PC-3 (cell line): ENCODE results near the gene BLTP2. TPM values are rescaled to one million over a fixed set of nuclear protein-coding genes. Genes with fewer than 3 reads are reported as not detected.
A peak's percentile ranks its signal among the peaks of the same experiment; 100 is the strongest.

Experiments
- ATAC-seq: fragments of 200-7000 bp; cut with Tn5 transposase; 2 replicates; pipeline ENCODE4 v1.9.1; 2020; ENCODE audit warnings: mild to moderate bottlenecking, moderate library complexity
- BruUV-seq: library from RNA; stranded (reverse); fragments of 400-500 nt; replicated peaks from 2 replicates; lab custom pipeline; 2021; lab: Mats Ljungman, UMichigan
- CTCF ChIA-PET: fragments of 300-600 bp; sonication (Branson Sonifier 250); formaldehyde crosslinking; loops from one replicate; lab custom pipeline; 2022; ENCODE audit warnings: antibody characterized with exemption; lab: Charles Lee
- POLR2A ChIA-PET: fragments of 300-600 bp; sonication (Branson Sonifier 250); formaldehyde crosslinking; loops from one replicate; lab custom pipeline; 2022; ENCODE audit warnings: antibody characterized with exemption; ENCODE audit not compliant: unreplicated experiment; lab: Charles Lee
- DNase-seq: peaks from one replicate; pipeline ENCODE4 v3.0.0-alpha.2; 2015
- H2AFZ ChIP-seq: fragments of 300-600 bp; sonication (generic); 2 replicates; pipeline ENCODE4 v1.6.0; 2016; ENCODE audit warnings: antibody characterized with exemption, low read length
- H3F3A ChIP-seq: fragments of 300-600 bp; sonication (generic); one replicate; pipeline ENCODE4 v1.6.0; 2017; ENCODE audit warnings: antibody characterized with exemption, low read length, control low read depth, mild to moderate bottlenecking; ENCODE audit not compliant: unreplicated experiment
- H3K27ac ChIP-seq: fragments of 300-600 bp; sonication (generic); 2 replicates; pipeline ENCODE4 v1.5.1; 2016; ENCODE audit warnings: mild to moderate bottlenecking, low read length
- H3K27me3 ChIP-seq: fragments of 300-600 bp; sonication (generic); 2 replicates; pipeline ENCODE4 v1.6.1; 2016; ENCODE audit warnings: low read length, mixed read lengths
- H3K36me3 ChIP-seq: fragments of 300-600 bp; sonication (generic); 2 replicates; pipeline ENCODE4 v1.6.1; 2016; ENCODE audit warnings: low read depth, mixed run types, low read length, mixed read lengths
- H3K4me1 ChIP-seq: fragments of 300-600 bp; sonication (generic); 2 replicates; pipeline ENCODE4 v1.5.1; 2016; ENCODE audit warnings: low read length; ENCODE audit not compliant: insufficient read depth
- H3K4me2 ChIP-seq: fragments of 300-600 bp; sonication (generic); 2 replicates; pipeline ENCODE4 v1.6.0; 2016; ENCODE audit warnings: low read length
- H3K4me3 ChIP-seq: fragments of 300-600 bp; sonication (generic); 2 replicates; pipeline ENCODE4 v1.5.1; 2016; ENCODE audit warnings: mild to moderate bottlenecking, low read length, mixed read lengths
- H3K79me2 ChIP-seq: fragments of 300-600 bp; sonication (generic); 2 replicates; pipeline ENCODE4 v1.6.1; 2017; ENCODE audit warnings: low read length, mixed read lengths
- H3K9ac ChIP-seq: fragments of 300-600 bp; sonication (generic); 2 replicates; pipeline ENCODE4 v1.6.0; 2016; ENCODE audit warnings: mild to moderate bottlenecking, low read length
- H3K9me2 ChIP-seq: fragments of 300-600 bp; sonication (generic); replicated peaks from 2 replicates; pipeline ENCODE4 v1.6.1; 2016; ENCODE audit warnings: mixed run types, low read length, mixed read lengths
- H3K9me3 ChIP-seq: fragments of 300-600 bp; sonication (generic); 2 replicates; pipeline ENCODE4 v1.6.1; 2016; ENCODE audit warnings: low read length, mixed read lengths
- H4K20me1 ChIP-seq: fragments of 300-600 bp; sonication (generic); 2 replicates; pipeline ENCODE4 v1.6.1; 2016; ENCODE audit warnings: low read length, mixed read lengths
- EZH2 ChIP-seq: fragments of 300-600 bp; sonication (generic); IDR thresholded peaks from one replicate; pipeline ENCODE4 v1.6.1; 2017; ENCODE audit warnings: antibody characterized with exemption, mild to moderate bottlenecking, low read length; ENCODE audit not compliant: unreplicated experiment
- EZH2phosphoT487 ChIP-seq: fragments of 300-600 bp; sonication (generic); IDR thresholded peaks from 2 replicates; pipeline ENCODE4 v1.6.1; 2018; ENCODE audit warnings: mild to moderate bottlenecking, antibody characterized with exemption, low read length, borderline replicate concordance
- intact Hi-C: fragments of 100-400 bp; cut with micrococcal nuclease; formaldehyde crosslinking; loops from 2 replicates; pipeline ENCODE4 v1.9.0; 2023
- total RNA-seq: library from RNA; depleted of rRNA; stranded (reverse); fragments of >200 nt; gene quantifications from 2 replicates; pipeline ENCODE4 v1.2.3, GENCODE V29; 2014
- TF ChIP-seq, protein P1 (sequence below): fragments of 300-600 bp; sonication (generic); conservative IDR thresholded peaks from 2 replicates; pipeline ENCODE4 v1.5.1; 2017; ENCODE audit warnings: antibody characterized with exemption, low read depth, mild to moderate bottlenecking, low read length

BLTP2 gene
- total RNA-seq, 1 experiment from 2014 or later, result 103 TPM

DNA sequence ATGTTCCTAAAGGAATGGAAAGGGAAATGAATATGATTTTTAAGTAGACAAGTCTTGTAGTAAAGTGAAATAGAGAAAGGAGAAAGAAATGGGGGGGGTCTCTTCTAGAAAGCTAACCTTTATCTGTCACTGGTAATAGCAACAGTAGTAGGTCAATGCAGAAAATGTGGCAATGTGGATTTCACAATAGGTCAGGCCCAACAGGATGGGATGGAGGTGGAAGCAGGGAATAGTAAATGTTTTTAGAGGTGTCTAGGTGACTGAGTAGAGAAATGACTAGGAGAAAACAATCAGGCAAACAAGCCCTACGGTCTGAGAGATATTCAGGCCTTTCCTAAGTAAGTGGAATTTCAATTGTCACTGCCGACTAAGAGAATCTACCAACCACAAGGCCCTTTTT is 24.9 kb downstream of the BLTP2 start:
- Histone ChIP-seq H3K4me3 (no peak overlapping the region), H3K27me3 (no peaks in the 10 kb centered on the region), H3F3A (no peaks in the 10 kb centered on the region), H3K36me3 (peaks cover 54% of the 10 kb centered on the region), H3K9ac (no peak overlapping the region), H3K27ac (no peak overlapping the region), H3K4me2 (no peak overlapping the region), H3K9me2 (no peaks in the 10 kb centered on the region), H3K9me3 (no peaks in the 10 kb centered on the region), H2AFZ (no peak overlapping the region), H4K20me1 (no peaks in the 10 kb centered on the region), H3K79me2 (no peaks in the 10 kb centered on the region), H3K4me1 (no peaks in the 10 kb centered on the region)
- TF ChIP-seq EZH2phosphoT487 (no peak), EZH2 (no peak)
- TF ChIP-seq, protein P1, sequence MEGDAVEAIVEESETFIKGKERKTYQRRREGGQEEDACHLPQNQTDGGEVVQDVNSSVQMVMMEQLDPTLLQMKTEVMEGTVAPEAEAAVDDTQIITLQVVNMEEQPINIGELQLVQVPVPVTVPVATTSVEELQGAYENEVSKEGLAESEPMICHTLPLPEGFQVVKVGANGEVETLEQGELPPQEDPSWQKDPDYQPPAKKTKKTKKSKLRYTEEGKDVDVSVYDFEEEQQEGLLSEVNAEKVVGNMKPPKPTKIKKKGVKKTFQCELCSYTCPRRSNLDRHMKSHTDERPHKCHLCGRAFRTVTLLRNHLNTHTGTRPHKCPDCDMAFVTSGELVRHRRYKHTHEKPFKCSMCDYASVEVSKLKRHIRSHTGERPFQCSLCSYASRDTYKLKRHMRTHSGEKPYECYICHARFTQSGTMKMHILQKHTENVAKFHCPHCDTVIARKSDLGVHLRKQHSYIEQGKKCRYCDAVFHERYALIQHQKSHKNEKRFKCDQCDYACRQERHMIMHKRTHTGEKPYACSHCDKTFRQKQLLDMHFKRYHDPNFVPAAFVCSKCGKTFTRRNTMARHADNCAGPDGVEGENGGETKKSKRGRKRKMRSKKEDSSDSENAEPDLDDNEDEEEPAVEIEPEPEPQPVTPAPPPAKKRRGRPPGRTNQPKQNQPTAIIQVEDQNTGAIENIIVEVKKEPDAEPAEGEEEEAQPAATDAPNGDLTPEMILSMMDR, result no peak
- DNase-seq (no peak), ATAC-seq (no peak)
- CTCF ChIA-PET, result no interaction called here
- POLR2A ChIA-PET, result no interaction called here
- intact Hi-C loops, result no loop called here
- no TSS peak for BruUV-seq

DNA sequence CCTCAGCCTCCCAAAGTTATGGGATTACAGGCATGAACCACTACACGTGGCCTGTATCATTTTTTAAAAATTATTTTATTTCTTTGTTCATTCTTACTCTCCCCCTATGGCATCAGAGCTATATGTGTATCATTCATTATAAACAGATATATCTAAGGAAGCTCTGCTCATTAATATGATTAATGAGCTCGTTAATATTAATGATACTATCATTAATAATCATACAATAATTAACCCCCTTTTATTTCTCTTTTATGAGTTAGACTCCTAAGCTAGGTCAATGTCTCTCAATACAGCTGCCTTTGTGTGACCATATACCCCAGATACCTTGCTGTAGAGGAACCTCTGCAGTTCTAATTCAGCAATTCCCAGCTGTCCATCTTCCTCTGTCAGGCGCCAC is 26.5 kb downstream of the BLTP2 start:
- intact Hi-C loops, result no loop called here
- Histone ChIP-seq H2AFZ (no peak overlapping the region), H3K9me3 (no peaks in the 10 kb centered on the region), H3K9me2 (no peaks in the 10 kb centered on the region), H3K27ac (no peak overlapping the region), H3K4me2 (no peak overlapping the region), H3K4me3 (no peak overlapping the region), H3K36me3 (peaks cover 43% of the 10 kb centered on the region), H4K20me1 (no peaks in the 10 kb centered on the region), H3K4me1 (no peaks in the 10 kb centered on the region), H3K79me2 (no peaks in the 10 kb centered on the region), H3K27me3 (no peaks in the 10 kb centered on the region), H3F3A (no peaks in the 10 kb centered on the region), H3K9ac (no peak overlapping the region)
- ChIA-PET POLR2A (no interaction called here), CTCF (no interaction called here)
- DNase-seq (no peak), ATAC-seq (no peak)
- no TSS peak for BruUV-seq
- TF ChIP-seq EZH2, result no peak
- TF ChIP-seq EZH2phosphoT487, result no peak
- TF ChIP-seq, protein P1, result no peak

DNA sequence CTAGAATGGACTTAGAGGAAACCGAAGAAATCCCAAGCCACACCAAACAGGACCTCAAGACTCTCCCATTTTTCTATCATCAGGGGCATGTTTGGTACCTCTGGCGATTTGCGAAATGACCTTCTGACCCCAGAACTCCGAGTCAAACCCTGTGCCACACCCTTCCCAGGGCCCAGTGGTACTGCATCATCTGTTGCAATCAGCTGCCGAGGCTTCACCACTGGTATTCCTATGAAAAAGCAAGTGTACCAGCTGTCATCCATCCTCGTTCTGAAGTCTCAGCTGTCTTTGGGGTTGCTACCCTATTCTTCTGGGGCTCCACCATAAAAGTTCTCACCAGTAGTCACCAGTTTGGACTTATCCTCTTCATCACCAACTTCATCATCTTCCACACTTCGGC is 28.7 kb downstream of the BLTP2 start:
- H3F3A ChIP-seq, result no peaks in the 10 kb centered on the region
- H2AFZ ChIP-seq, result no peak overlapping the region
- ChIA-PET CTCF (no interaction called here), POLR2A (no interaction called here)
- DNase-seq, result no peak
- TF ChIP-seq EZH2phosphoT487 (no peak), EZH2 (no peak)
- TF ChIP-seq, protein P1, result no peak
- H3K9ac ChIP-seq, result no peak overlapping the region
- no peak overlapping the region for H3K4me2 ChIP-seq
- H3K27ac ChIP-seq, result no peak overlapping the region
- intact Hi-C loops, result no loop called here
- no peaks in the 10 kb centered on the region for H3K4me1 ChIP-seq
- TSS peak; percentile 21 for BruUV-seq
- H3K79me2 ChIP-seq, result no peaks in the 10 kb centered on the region
- no peaks in the 10 kb centered on the region for H3K27me3 ChIP-seq
- H4K20me1 ChIP-seq, result no peaks in the 10 kb centered on the region
- no peak for ATAC-seq
- H3K9me3 ChIP-seq, result no peaks in the 10 kb centered on the region
- H3K4me3 ChIP-seq, result no peak overlapping the region
- no peaks in the 10 kb centered on the region for H3K9me2 ChIP-seq
- H3K36me3 ChIP-seq, result peaks cover 33% of the 10 kb centered on the region
